Measurements from ENCODE around the gene GLTP.

Gene GLTP

GRCh38 chr12:109833307-109834189, 46.8 kb downstream of the GLTP start, which contains the start of gene TRPV4:
Gene TRPV4, minus strand, starts transcription at chr12:109833398. Its CDS starts 18,602 bp downstream, at chr12:109814796.
- no peak for DNase-seq (ENCODE audit: low read depth)
- H3K4me3 ChIP-seq (ENCODE audit: low read depth, low read length): no peak within 1 kb of the TSS
- TF ChIP-seq CTCF (IDR thresholded peaks at IDR 0.05; ENCODE audit: low read depth, low read length, missing control alignments): no peak

- DNase-seq (ENCODE audit: low read depth): no peak
- H3K4me3 ChIP-seq (ENCODE audit: low read depth, low read length): no peak overlapping the region
- no peak for TF ChIP-seq CTCF (IDR thresholded peaks at IDR 0.05; ENCODE audit: low read depth, low read length, missing control alignments)
Measured at GRCh38 chr12:109832541-109833306, 47.6 kb downstream of the GLTP start.

GRCh38 chr12:109831929-109832328, 48.4 kb downstream of the GLTP start:
- no peak overlapping the region for H3K4me3 ChIP-seq (ENCODE audit: low read depth, low read length)
- no peak for DNase-seq (ENCODE audit: low read depth)
- no peak for TF ChIP-seq CTCF (IDR thresholded peaks at IDR 0.05; ENCODE audit: low read depth, low read length, missing control alignments)

GRCh38 chr12:109831365-109831764, 49.0 kb downstream of the GLTP start:
- TF ChIP-seq CTCF (IDR thresholded peaks at IDR 0.05; ENCODE audit: low read depth, low read length, missing control alignments): no peak
- no peak overlapping the region for H3K4me3 ChIP-seq (ENCODE audit: low read depth, low read length)
- DNase-seq (ENCODE audit: low read depth): no peak

- DNase-seq (ENCODE audit: low read depth): no peak
- TF ChIP-seq CTCF (IDR thresholded peaks at IDR 0.05; ENCODE audit: low read depth, low read length, missing control alignments): no peak
- no peak overlapping the region for H3K4me3 ChIP-seq (ENCODE audit: low read depth, low read length)
Measured at GRCh38 chr12:109830718-109831117, 49.6 kb downstream of the GLTP start.

- H3K4me3 ChIP-seq (ENCODE audit: low read depth, low read length): no peak overlapping the region
- no peak for TF ChIP-seq CTCF (IDR thresholded peaks at IDR 0.05; ENCODE audit: low read depth, low read length, missing control alignments)
- DNase-seq (ENCODE audit: low read depth): no peak
Measured at GRCh38 chr12:109830267-109830666, 50.1 kb downstream of the GLTP start.

All from GM12864 (cell line).